CD4-positive, alpha-beta T cell treated with Interleukin-17A for 4 hours (primary cell): ENCODE results near the gene UBR4.
A peak's percentile ranks its signal among the peaks of the same experiment; 100 is the strongest.
"Not testable (repeated sequence)": the region's sequence is repeated elsewhere in the genome, so short reads cannot be mapped to it uniquely, and the experiment has no call there.

Source experiments
- DNase-seq: peaks from one replicate; pipeline ENCODE4 v3.0.0-alpha.2; 2020; ENCODE audit warnings: mixed read lengths

The UBR4 gene

GRCh38 chr1:19209990-19210771 is at the start of gene UBR4:
Gene UBR4, minus strand, starts transcription at chr1:19210266. Its CDS starts 18 bp downstream, at chr1:19210248.
- DNase-seq: peak; percentile 97

GRCh38 chr1:19258353-19258752 is 48.3 kb upstream of the UBR4 start:
- no peak for DNase-seq

GRCh38 chr1:19257178-19257914 is 47.3 kb upstream of the UBR4 start:
- DNase-seq: no peak

GRCh38 chr1:19256301-19256700 is 46.2 kb upstream of the UBR4 start:
- DNase-seq: not testable (repeated sequence)

GRCh38 chr1:19255288-19255687 is 45.2 kb upstream of the UBR4 start:
- DNase-seq: no peak

GRCh38 chr1:19254416-19254815 is 44.4 kb upstream of the UBR4 start:
- DNase-seq: no peak

- peak; percentile 88 for DNase-seq
Measured at GRCh38 chr1:19251305-19252196, 41.5 kb upstream of the UBR4 start, which contains the start of the genes EMC1 and MRTO4. Gene EMC1, minus strand, starts transcription at chr1:19251524. Its CDS starts 15 bp downstream, at chr1:19251509. Gene MRTO4, plus strand, starts transcription at chr1:19251805. Its CDS starts 31 bp downstream, at chr1:19251836.

GRCh38 chr1:19250629-19251304 is 40.7 kb upstream of the UBR4 start:
- DNase-seq: no peak

- DNase-seq: peak; percentile 73
Measured at GRCh38 chr1:19240673-19241538, 30.8 kb upstream of the UBR4 start.

GRCh38 chr1:19239876-19240275 is 29.8 kb upstream of the UBR4 start:
- no peak for DNase-seq

- DNase-seq: no peak
Measured at GRCh38 chr1:19234224-19234623, 24.2 kb upstream of the UBR4 start.

GRCh38 chr1:19232524-19232846 is 22.4 kb upstream of the UBR4 start:
- DNase-seq: no peak

- not testable (repeated sequence) for DNase-seq
Measured at GRCh38 chr1:19231736-19232523, 21.9 kb upstream of the UBR4 start.

GRCh38 chr1:19229828-19230325 is 19.8 kb upstream of the UBR4 start:
- no peak for DNase-seq

GRCh38 chr1:19229229-19229628 is 19.2 kb upstream of the UBR4 start:
- DNase-seq: no peak

GRCh38 chr1:19222979-19223824 is 13.1 kb upstream of the UBR4 start:
- no peak for DNase-seq

GRCh38 chr1:19222573-19222972 is 12.5 kb upstream of the UBR4 start:
- no peak for DNase-seq

- no peak for DNase-seq
Measured at GRCh38 chr1:19220991-19221390, 10.9 kb upstream of the UBR4 start.

GRCh38 chr1:19220080-19220846 is 10.2 kb upstream of the UBR4 start:
- no peak for DNase-seq
